Kidney (tissue), 14 donors: ENCODE data around the gene EFHC2. TPM values are rescaled to one million over a fixed set of nuclear protein-coding genes. Genes with fewer than 3 reads are reported as not detected.

ENCODE experiments used
- DNase-seq, 5 donors: peaks; one replicate each; pipeline ENCODE4 v3.0.0-alpha.2; 2013 to 2020
- FAIRE-seq: peaks from 2 replicates; lab custom pipeline; 2012; peaks lifted over from hg19 to GRCh38; lab: Jason Lieb, UNC
- H3K27ac ChIP-seq, 2 donors: one replicate each; pipeline ENCODE4 v1.7.0; 2013; ENCODE audit warnings: low read depth in 2 of 2, low read length in 2 of 2, inconsistent platforms in 1 of 2
- H3K27me3 ChIP-seq: one replicate; pipeline ENCODE4 v1.7.1; 2013; ENCODE audit warnings: low read length, inconsistent platforms; ENCODE audit not compliant: control insufficient read depth, insufficient read depth
- H3K36me3 ChIP-seq, 3 donors: one replicate each; pipeline versions ENCODE4 v1.7.0 to v1.7.1; 2013; ENCODE audit warnings: low read length in 3 of 3, control low read depth in 1 of 3, inconsistent platforms in 1 of 3; ENCODE audit not compliant: insufficient read depth in 3 of 3, control insufficient read depth in 2 of 3
- H3K4me1 ChIP-seq, 3 donors: one replicate each; pipeline versions ENCODE4 v1.7.0 to v1.7.1; 2013; ENCODE audit warnings: low read length in 3 of 3, inconsistent platforms in 1 of 3, low read depth in 1 of 3; ENCODE audit not compliant: control insufficient read depth in 2 of 3, insufficient read depth in 2 of 3
- H3K4me3 ChIP-seq, 3 donors: one replicate each; pipeline versions ENCODE4 v1.7.0 to v1.8.1; 2013; ENCODE audit warnings: low read length in 3 of 3, control low read depth in 1 of 3, inconsistent platforms in 1 of 3
- H3K9ac ChIP-seq, 3 donors: one replicate each; pipeline versions ENCODE4 v1.7.0 to v1.7.1; 2013; ENCODE audit warnings: low read length in 3 of 3, control low read depth in 1 of 3, inconsistent platforms in 1 of 3
- H3K9me3 ChIP-seq, 3 donors: one replicate each; pipeline versions ENCODE4 v1.7.0 to v1.7.1; 2013; ENCODE audit warnings: low read length in 3 of 3, control low read depth in 1 of 3, inconsistent platforms in 1 of 3; ENCODE audit not compliant: control insufficient read depth in 2 of 3, insufficient read depth in 1 of 3
- intact Hi-C: fragments of 100-400 bp; cut with DNase I; formaldehyde crosslinking; loops from one replicate; pipeline ENCODE4 v1.11.1; 2022
- polyA plus RNA-seq: library from polyadenylated mRNA; stranded (reverse); fragments of 350-450 nt; fragmentation: Illumina TruSeq; extraction: RNeasy Lipid Tissue Mini Kit (QIAGEN cat#74804); gene quantifications from one replicate; pipeline ENCODE4 v1.2.3, GENCODE V29; 2014; ENCODE audit warnings: low read depth, low replicate concordance; ENCODE audit not compliant: insufficient read depth
- total RNA-seq: library from RNA; stranded (reverse); fragmentation: NEBNext Ultra II Directional; extraction: Animal tissue kit (Norgen Biotek cat#: 25700); gene quantifications from one replicate; pipeline ENCODE4 v1.2.1, GENCODE V29; 2021
- TF ChIP-seq, protein P1 (sequence below): IDR thresholded peaks from 3 replicates; pipeline ENCODE4 v1.5.1; 2012; ENCODE audit warnings: mild to moderate bottlenecking, moderate library complexity, borderline replicate concordance; ENCODE audit not compliant: insufficient read depth; ENCODE audit errors: extremely low read depth
- donor health status: control.
- donor health status: control.
- donor health status: control.
- donor health status: control.
- donor health status: control.
- donor health status: DM: yes; HTN: yes; CAD: no.
- donor health status: Normal renal cell carcinoma (clear cell type).

EFHC2 gene
- total and polyA plus RNA-seq, 2 donors from 2014 or later: 1.6 to 6.4 TPM

DNA sequence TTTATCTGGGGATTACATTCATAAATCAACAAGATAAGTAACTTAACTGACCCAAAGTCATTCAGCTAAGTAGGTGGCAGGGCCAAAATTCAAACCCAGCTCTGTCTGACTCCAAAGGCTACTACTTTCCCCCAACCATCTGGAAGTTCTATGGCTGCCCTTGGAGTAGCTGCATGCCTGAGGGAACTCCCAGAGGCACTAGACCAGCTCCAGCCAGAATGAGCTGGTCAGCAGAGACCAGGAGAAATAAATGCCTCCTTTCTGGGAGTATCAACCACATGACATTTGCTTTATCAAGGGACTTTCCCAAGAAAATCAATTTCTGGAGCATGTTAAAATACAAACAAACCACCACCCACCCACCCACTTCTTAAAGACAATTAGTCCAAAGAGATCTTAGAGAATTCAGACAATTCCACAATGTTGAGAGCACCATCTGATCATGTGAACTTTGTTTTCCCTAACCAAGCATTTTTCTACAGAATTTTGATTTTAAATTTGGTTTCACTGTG, 180.5 kb downstream of the EFHC2 start:
- Histone ChIP-seq H3K4me3 (no peak overlapping the region), H3K4me1 (no peaks in the 10 kb centered on the region), H3K9me3 (no peaks in the 10 kb centered on the region), H3K36me3 (no peaks in the 10 kb centered on the region), H3K9ac (no peak overlapping the region), H3K27me3 (no peaks in the 10 kb centered on the region), H3K27ac (no peak overlapping the region)
- FAIRE-seq: no peak
- TF ChIP-seq, protein P1, sequence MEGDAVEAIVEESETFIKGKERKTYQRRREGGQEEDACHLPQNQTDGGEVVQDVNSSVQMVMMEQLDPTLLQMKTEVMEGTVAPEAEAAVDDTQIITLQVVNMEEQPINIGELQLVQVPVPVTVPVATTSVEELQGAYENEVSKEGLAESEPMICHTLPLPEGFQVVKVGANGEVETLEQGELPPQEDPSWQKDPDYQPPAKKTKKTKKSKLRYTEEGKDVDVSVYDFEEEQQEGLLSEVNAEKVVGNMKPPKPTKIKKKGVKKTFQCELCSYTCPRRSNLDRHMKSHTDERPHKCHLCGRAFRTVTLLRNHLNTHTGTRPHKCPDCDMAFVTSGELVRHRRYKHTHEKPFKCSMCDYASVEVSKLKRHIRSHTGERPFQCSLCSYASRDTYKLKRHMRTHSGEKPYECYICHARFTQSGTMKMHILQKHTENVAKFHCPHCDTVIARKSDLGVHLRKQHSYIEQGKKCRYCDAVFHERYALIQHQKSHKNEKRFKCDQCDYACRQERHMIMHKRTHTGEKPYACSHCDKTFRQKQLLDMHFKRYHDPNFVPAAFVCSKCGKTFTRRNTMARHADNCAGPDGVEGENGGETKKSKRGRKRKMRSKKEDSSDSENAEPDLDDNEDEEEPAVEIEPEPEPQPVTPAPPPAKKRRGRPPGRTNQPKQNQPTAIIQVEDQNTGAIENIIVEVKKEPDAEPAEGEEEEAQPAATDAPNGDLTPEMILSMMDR: no peak
- no peak for DNase-seq
- intact Hi-C loops: no loop called here

DNA sequence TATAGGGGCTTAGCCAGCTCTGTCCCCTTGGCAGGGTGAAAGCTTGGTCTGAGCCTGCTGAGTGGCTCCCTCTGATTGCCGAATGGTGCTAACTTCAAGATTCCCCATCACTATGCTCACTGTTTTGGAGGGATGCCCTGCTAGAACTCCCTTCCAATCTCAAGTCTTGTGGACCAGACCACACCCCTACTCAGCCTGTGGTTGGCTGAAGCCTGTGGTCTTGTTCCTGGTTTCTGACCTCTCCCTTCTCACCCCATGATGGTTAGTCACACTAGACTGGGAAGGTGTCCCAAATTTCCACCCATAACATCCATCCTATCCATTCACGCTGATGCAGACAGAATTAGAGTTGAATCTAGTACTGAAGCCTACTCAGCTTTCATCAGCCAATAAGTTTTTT, 185.6 kb downstream of the EFHC2 start:
- TF ChIP-seq, protein P1: no peak
- FAIRE-seq: no peak
- H3K9me3 ChIP-seq: no peaks in the 10 kb centered on the region

DNA sequence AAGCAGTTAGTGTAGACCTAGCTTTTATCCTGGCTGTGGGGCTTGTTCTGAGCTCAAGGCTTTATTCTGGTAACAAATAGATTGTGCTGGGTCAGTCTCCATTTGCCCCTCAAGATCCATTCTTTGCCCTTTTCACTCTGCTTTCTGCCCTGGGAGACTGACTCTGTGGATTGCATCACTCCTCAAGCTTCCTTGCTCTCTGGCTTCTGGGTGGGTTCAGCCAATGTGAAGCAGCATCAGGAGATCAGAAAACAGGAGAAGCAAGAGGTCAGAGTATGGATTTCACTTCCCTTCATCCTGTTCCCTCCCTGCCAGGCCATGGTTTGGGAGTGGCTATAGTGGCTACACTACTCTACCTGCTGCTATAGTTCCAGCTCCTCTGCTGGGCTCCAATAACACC, 186.2 kb downstream of the EFHC2 start:
- intact Hi-C loops: no loop called here
- Histone ChIP-seq H3K27me3 (no peaks in the 10 kb centered on the region), H3K9ac (no peak overlapping the region), H3K4me1 (no peaks in the 10 kb centered on the region), H3K36me3 (no peaks in the 10 kb centered on the region), H3K9me3 (no peaks in the 10 kb centered on the region), H3K27ac (no peak overlapping the region), H3K4me3 (no peak overlapping the region)
- no peak for DNase-seq
- no peak for FAIRE-seq
- TF ChIP-seq, protein P1: no peak

More for the DNA sequence above, 185.6 kb downstream of the EFHC2 start:
- Histone ChIP-seq H3K9ac (no peak overlapping the region), H3K27me3 (no peaks in the 10 kb centered on the region), H3K36me3 (no peaks in the 10 kb centered on the region), H3K27ac (no peak overlapping the region), H3K4me1 (no peaks in the 10 kb centered on the region), H3K4me3 (no peak overlapping the region)
- no peak for DNase-seq
- intact Hi-C loops: no loop called here

DNA sequence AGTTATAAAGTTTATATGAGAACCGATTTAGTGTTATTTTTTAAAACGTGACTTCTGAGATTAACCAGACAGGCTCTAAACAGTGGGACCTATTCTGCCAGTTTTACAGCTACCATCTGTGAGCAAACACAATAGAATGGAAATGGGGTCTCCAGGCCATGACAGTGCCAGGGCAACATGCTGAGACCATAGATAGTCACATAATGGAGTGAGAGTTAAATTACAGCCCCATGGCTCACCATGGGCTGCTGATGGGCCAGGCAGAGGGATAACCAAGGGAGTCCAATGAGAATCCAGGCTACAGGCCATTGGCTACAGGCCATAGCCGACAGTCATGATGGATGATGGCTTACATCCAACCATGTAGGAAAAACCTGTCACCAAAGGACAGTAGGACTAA, 186.7 kb downstream of the EFHC2 start:
- H3K9me3 ChIP-seq: no peaks in the 10 kb centered on the region
- no peaks in the 10 kb centered on the region for H3K4me1 ChIP-seq
- no peak overlapping the region for H3K4me3 ChIP-seq
- H3K36me3 ChIP-seq: no peaks in the 10 kb centered on the region
- DNase-seq (no peak), FAIRE-seq (no peak)
- H3K27ac ChIP-seq: no peak overlapping the region
- no peak overlapping the region for H3K9ac ChIP-seq
- intact Hi-C loops: no loop called here
- H3K27me3 ChIP-seq: no peaks in the 10 kb centered on the region
- TF ChIP-seq, protein P1: no peak
